SK-N-SH (cell line): ENCODE measurements around the gene REM1. TPM values are rescaled to one million over a fixed set of nuclear protein-coding genes. Genes with fewer than 3 reads are reported as not detected.
"Not testable (repeated sequence)": the region's sequence is repeated elsewhere in the genome, so short reads cannot be mapped to it uniquely, and the experiment has no call there.

Experiments used
- CTCF ChIA-PET: fragments of 300-600, 350-600 bp; formaldehyde crosslinking; extraction: SDS; loops from one replicate; lab custom pipeline; 2021; lab: Yijun Ruan, JAX
- POLR2A ChIA-PET: fragments of 350-600 bp; sonication (Branson Sonifier 250); formaldehyde crosslinking; extraction: SDS; loops from one replicate; lab custom pipeline; 2020; ENCODE audit warnings: antibody characterized with exemption, inconsistent platforms; lab: Yijun Ruan, JAX
- DNase-seq: peaks from one replicate; pipeline ENCODE4 v3.0.0; 2012
- H2AFZ ChIP-seq: fragments of 200-600 bp; sonication (generic); 2 replicates; pipeline ENCODE4 v1.8.1; 2016; ENCODE audit warnings: antibody characterized with exemption, mild to moderate bottlenecking, low read depth
- H3F3A ChIP-seq: fragments of 200-600 bp; sonication (generic); replicated peaks from 2 replicates; pipeline ENCODE3; 2016; ENCODE audit warnings: antibody characterized with exemption, mild to moderate bottlenecking; ENCODE audit not compliant: insufficient read depth
- H3K27ac ChIP-seq, 2 experiments: fragments of 200-500 bp in 1 of 2; fragments of 200-600 bp in 1 of 2; sonication (Bioruptor generic) in 1 of 2; sonication (generic), shearing (Covaris generic) in 1 of 2; 2 replicates each; pipeline versions ENCODE4 v1.5.1 to v1.6.1; 2014 to 2016; ENCODE audit warnings: low read depth in 2 of 2, inconsistent platforms in 1 of 2, low read length in 1 of 2, mild to moderate bottlenecking in 1 of 2, mixed read lengths in 1 of 2
- H3K27me3 ChIP-seq: fragments of 200-600 bp; sonication (generic), shearing (Covaris generic); 2 replicates; pipeline ENCODE4 v1.6.1; 2016; ENCODE audit warnings: mixed run types; ENCODE audit not compliant: insufficient read depth
- H3K36me3 ChIP-seq, 2 experiments: fragments of 200-500 bp in 1 of 2; fragments of 200-600 bp in 1 of 2; sonication (Bioruptor generic) in 1 of 2; sonication (generic) in 1 of 2; replicated peaks in 1 of 2; 2 replicates each; pipeline versions ENCODE3 to v1.5.1; 2014 to 2016; ENCODE audit warnings: low read length in 1 of 2, mild to moderate bottlenecking in 1 of 2; ENCODE audit not compliant: insufficient read depth in 2 of 2, control insufficient read depth in 1 of 2
- H3K4me1 ChIP-seq, 2 experiments: fragments of 200-500 bp in 1 of 2; fragments of 200-600 bp in 1 of 2; sonication (Bioruptor generic) in 1 of 2; sonication (generic), shearing (Covaris generic) in 1 of 2; 2 replicates each; pipeline versions ENCODE4 v1.5.1 to v1.6.1; 2014 to 2016; ENCODE audit warnings: low read depth in 1 of 2, low read length in 1 of 2, mixed run types in 1 of 2; ENCODE audit not compliant: insufficient read depth in 2 of 2, control insufficient read depth in 1 of 2
- H3K4me2 ChIP-seq: fragments of 200-600 bp; sonication (generic), shearing (Covaris generic); 2 replicates; pipeline ENCODE4 v1.6.1; 2017; ENCODE audit warnings: mixed run types
- H3K4me3 ChIP-seq, 2 experiments: fragments of 200-500 bp in 1 of 2; fragments of 200-600 bp in 1 of 2; sonication (Bioruptor generic) in 1 of 2; sonication (generic), shearing (Covaris generic) in 1 of 2; 2 replicates each; pipeline versions ENCODE4 v1.5.1 to v1.8.1; 2014 to 2016; ENCODE audit warnings: low read depth in 2 of 2, inconsistent platforms in 1 of 2, low read length in 1 of 2, mild to moderate bottlenecking in 1 of 2, mixed read lengths in 1 of 2, moderate library complexity in 1 of 2
- H3K79me2 ChIP-seq: fragments of 200-600 bp; sonication (generic); 2 replicates; pipeline ENCODE4 v1.8.1; 2017; ENCODE audit warnings: mild to moderate bottlenecking; ENCODE audit not compliant: insufficient read depth
- H3K9ac ChIP-seq: fragments of 200-600 bp; sonication (generic); 2 replicates; pipeline ENCODE4 v1.6.1; 2017; ENCODE audit warnings: mixed run types
- H3K9me2 ChIP-seq: fragments of 200-600 bp; sonication (generic); 2 replicates; pipeline ENCODE4 v1.6.1; 2017; ENCODE audit warnings: mixed run types
- H3K9me3 ChIP-seq: fragments of 200-600 bp; sonication (generic); 2 replicates; pipeline ENCODE4 v1.6.1; 2017; ENCODE audit warnings: mixed run types, mild to moderate bottlenecking, moderate library complexity
- H4K20me1 ChIP-seq: fragments of 200-600 bp; sonication (generic); 2 replicates; pipeline ENCODE4 v1.6.1; 2017; ENCODE audit warnings: mild to moderate bottlenecking, mixed run types; ENCODE audit not compliant: insufficient read depth
- ELF1 ChIP-seq: IDR thresholded peaks from 2 replicates; pipeline ENCODE4 v1.4.0; 2012
- EZH2phosphoT487 ChIP-seq: fragments of 200-600 bp; sonication (generic); IDR thresholded peaks from 2 replicates; pipeline ENCODE4 v1.6.1; 2017; ENCODE audit warnings: low read depth, mixed run types, mild to moderate bottlenecking, antibody characterized with exemption, moderate library complexity, borderline replicate concordance
- FOSL2 ChIP-seq: IDR thresholded peaks from 2 replicates; pipeline ENCODE4 v1.4.0; 2012; ENCODE audit warnings: low read depth, mild to moderate bottlenecking, moderate library complexity, borderline replicate concordance
- FOXJ3 ChIP-seq: sonication (generic); formaldehyde crosslinking; IDR thresholded peaks from 2 replicates; pipeline ENCODE4 v1.5.1; 2020; ENCODE audit warnings: mild to moderate bottlenecking, missing genetic modification reagents
- GATA2 ChIP-seq: sonication (generic); formaldehyde crosslinking; IDR thresholded peaks from 2 replicates; pipeline ENCODE4 v1.5.0; 2020; ENCODE audit warnings: mild to moderate bottlenecking, missing genetic modification reagents
- IRF3 ChIP-seq: fragments of 150-350 bp; IDR thresholded peaks from 2 replicates; pipeline ENCODE4 v1.6.1; 2016; ENCODE audit warnings: mild to moderate bottlenecking, low read depth, low read length
- MAX ChIP-seq: IDR thresholded peaks from 2 replicates; pipeline ENCODE4 v1.4.0; 2012; ENCODE audit warnings: low read depth
- PBX3 ChIP-seq: IDR thresholded peaks from 2 replicates; pipeline ENCODE4; 2012
- POLR2AphosphoS5 ChIP-seq: IDR thresholded peaks from 2 replicates; pipeline ENCODE4 v1.6.1; 2012; ENCODE audit warnings: low read depth, low read length
- TAF1 ChIP-seq: IDR thresholded peaks from 2 replicates; pipeline ENCODE4 v1.6.1; 2012; ENCODE audit warnings: low read depth, mild to moderate bottlenecking, low read length, moderate library complexity, borderline replicate concordance
- WGBS: methylation state at CpG from one replicate; pipeline ENCODE4 v1.1.6; 2017; ENCODE audit warnings: low lambda C conversion rate; 5-methylcytosine and 5-hydroxymethylcytosine counted together
- polyA plus RNA-seq, 3 experiments: library from polyadenylated mRNA; depleted of rRNA; stranded (reverse); fragments of >200 nt; gene quantifications; 2 replicates each; pipeline ENCODE4 v1.2.3, GENCODE V29; 2012

REM1 gene
- polyA plus RNA-seq, 1 of the 3 experiments (the other 2 are of a cell fraction): 7.1 TPM

GRCh38 chr20:31452575-31452974, 22.5 kb upstream of the REM1 start:
- Histone ChIP-seq H2AFZ (no peak overlapping the region), H4K20me1 (no peaks in the 10 kb centered on the region), H3K36me3 (no peaks in the 10 kb centered on the region), H3K4me3 (no peak overlapping the region), H3K9me3 (no peaks in the 10 kb centered on the region), H3K27ac (no peak overlapping the region), H3F3A (peaks cover 6% of the 10 kb centered on the region), H3K79me2 (no peaks in the 10 kb centered on the region), H3K27me3 (no peaks in the 10 kb centered on the region; the same call in 1 of the 2 replicates), H3K4me2 (no peak overlapping the region), H3K9ac (no peak overlapping the region), H3K9me2 (no peaks in the 10 kb centered on the region), H3K4me1 (no peaks in the 10 kb centered on the region)
- ChIA-PET CTCF (no interaction called here), POLR2A (no interaction called here)
- TF ChIP-seq PBX3 (0 out of 2 replicates have a peak, but pooled peaks have one; percentile 27), TAF1 (no peak), FOXJ3 (CRISPR knock-in tag) (no peak), FOSL2 (peak; percentile 15; the same call in 1 of the 2 replicates), MAX (no peak), EZH2phosphoT487 (no peak), POLR2AphosphoS5 (no peak)
- 13% methylated on average over 2 of the region's 2 CpGs for WGBS
- DNase-seq: no peak

- no peaks in the 10 kb centered on the region for H3K36me3 ChIP-seq
- no peak overlapping the region for H3K4me2 ChIP-seq
- TF ChIP-seq GATA2 (CRISPR knock-in tag) (no peak), ELF1 (no peak), IRF3 (no peak), FOXJ3 (CRISPR knock-in tag) (no peak)
- TF ChIP-seq, all 33 proteins: peak for 0
- Histone ChIP-seq H2AFZ (no peak overlapping the region), H3K4me1 (no peaks in the 10 kb centered on the region), H3K27me3 (peaks cover 4% of the 10 kb centered on the region; the same call in 1 of the 2 replicates), H3K9ac (no peak overlapping the region), H3K27ac (no peak overlapping the region), H4K20me1 (no peaks in the 10 kb centered on the region), H3K4me3 (no peak overlapping the region), H3K9me2 (no peaks in the 10 kb centered on the region), H3K79me2 (no peaks in the 10 kb centered on the region), H3F3A (peaks cover 6% of the 10 kb centered on the region), H3K9me3 (no peaks in the 10 kb centered on the region)
- ChIA-PET POLR2A (no interaction called here), CTCF (interaction anchor here (1.0 to 7.9 kb wide), 2 partner anchors 13 to 48 kb away, joined by 3 to 145 read pairs; partner anchors contain the start of gene DEFB123)
- 50% methylated on average over 1 of the region's 1 CpG for whole genome bisulfite sequencing
- no peak for DNase-seq
These were observed 20.7 kb upstream of the REM1 start for GRCh38 chr20:31454361-31454760.

- H3K79me2 ChIP-seq, H3K27ac ChIP-seq, H3K9me3 ChIP-seq, H3K36me3 ChIP-seq, CTCF ChIA-PET, H3K27me3 ChIP-seq, H3K4me2 ChIP-seq, H4K20me1 ChIP-seq, H3K4me3 ChIP-seq, H3K4me1 ChIP-seq, POLR2A ChIA-PET, H3K9ac ChIP-seq, DNase-seq, H2AFZ ChIP-seq, H3K9me2 ChIP-seq, H3F3A ChIP-seq: not testable (repeated sequence)
- WGBS: no CpG with 5 or more reads among the region's 33 CpGs
These were observed 4.1 kb upstream of the REM1 start for GRCh38 chr20:31470946-31471345.
